Measurements from ENCODE around the gene INCA1. TPM values are rescaled to one million over a fixed set of nuclear protein-coding genes. Genes with fewer than 3 reads are reported as not detected.

INCA1 gene
- total and polyA plus RNA-seq, 8 donors, result 1.3 to 6.1 (median 1.6) TPM; not detected in 3

- Histone ChIP-seq H3K27ac (peak overlapping the region; percentile 93 to 97 (median 94)), H3K27me3 (no peaks in the 10 kb centered on the region), H3K36me3 (peaks cover 30 to 53% (median 50%) of the 10 kb centered on the region in 4 donors), H3K4me3 (peak overlapping the region; percentile 64 to 74 (median 66)), H3K9me3 (no peaks in the 10 kb centered on the region), H3K4me1 (peaks cover 28 to 60% (median 39%) of the 10 kb centered on the region in 4 donors)
- intact Hi-C loops (cut with DNase I; ENCODE audit: low total_unique reads), result no loop called here
- TF ChIP-seq POLR2AphosphoS5 (IDR thresholded peaks at IDR 0.05) (peak; percentile 9 to 54 (median 18)), EP300 (IDR thresholded peaks at IDR 0.05) (no peak)
- WGBS, 5 donors, result 59 to 77% (median 71%) methylated on average over 15 of the region's 15 CpGs
- DNase-seq, result no peak
Measured at GRCh38 chr17:4969047-4969550, 28.2 kb downstream of the INCA1 start.

DNA sequence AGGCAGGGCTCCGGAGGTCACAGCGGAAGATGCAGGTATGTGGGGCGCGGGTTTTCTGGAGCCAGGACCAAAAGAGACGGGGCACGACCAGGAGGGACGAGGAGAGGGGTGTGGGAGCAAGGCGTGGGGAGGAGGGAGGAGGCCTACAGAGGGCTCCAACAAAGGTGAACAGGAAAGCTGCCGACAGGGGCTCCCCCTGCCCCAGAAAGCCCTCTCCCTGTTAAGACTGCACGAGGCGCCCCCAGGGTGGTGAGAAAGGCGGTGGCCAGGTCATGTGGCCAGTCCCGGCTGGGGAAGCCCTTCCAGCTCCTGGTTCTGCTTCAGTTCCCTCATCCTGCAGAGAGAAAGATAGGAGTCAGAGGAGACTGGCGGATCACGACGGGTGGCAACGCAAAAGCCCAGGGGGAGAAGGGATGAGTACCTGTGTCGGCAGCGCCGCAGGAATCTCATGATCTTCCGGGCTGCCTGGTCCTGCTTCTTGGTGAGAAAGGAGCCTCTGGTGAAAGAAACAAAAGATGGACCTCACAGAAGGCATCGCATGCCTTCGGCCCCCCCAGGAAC is 28.8 kb downstream of the INCA1 start:
- peaks cover 28 to 55% (median 39%) of the 10 kb centered on the region in 4 donors for H3K4me1 ChIP-seq
- no peaks in the 10 kb centered on the region for H3K9me3 ChIP-seq
- H3K36me3 ChIP-seq, result peaks cover 25 to 47% (median 45%) of the 10 kb centered on the region in 4 donors
- H3K4me3 ChIP-seq, result peak overlapping the region; percentile 64 to 74 (median 66)
- TF ChIP-seq EP300 (IDR thresholded peaks at IDR 0.05) (no peak), POLR2A (IDR thresholded peaks at IDR 0.05) (no peak), POLR2AphosphoS5 (IDR thresholded peaks at IDR 0.05) (no peak)
- TF ChIP-seq, protein P1, sequence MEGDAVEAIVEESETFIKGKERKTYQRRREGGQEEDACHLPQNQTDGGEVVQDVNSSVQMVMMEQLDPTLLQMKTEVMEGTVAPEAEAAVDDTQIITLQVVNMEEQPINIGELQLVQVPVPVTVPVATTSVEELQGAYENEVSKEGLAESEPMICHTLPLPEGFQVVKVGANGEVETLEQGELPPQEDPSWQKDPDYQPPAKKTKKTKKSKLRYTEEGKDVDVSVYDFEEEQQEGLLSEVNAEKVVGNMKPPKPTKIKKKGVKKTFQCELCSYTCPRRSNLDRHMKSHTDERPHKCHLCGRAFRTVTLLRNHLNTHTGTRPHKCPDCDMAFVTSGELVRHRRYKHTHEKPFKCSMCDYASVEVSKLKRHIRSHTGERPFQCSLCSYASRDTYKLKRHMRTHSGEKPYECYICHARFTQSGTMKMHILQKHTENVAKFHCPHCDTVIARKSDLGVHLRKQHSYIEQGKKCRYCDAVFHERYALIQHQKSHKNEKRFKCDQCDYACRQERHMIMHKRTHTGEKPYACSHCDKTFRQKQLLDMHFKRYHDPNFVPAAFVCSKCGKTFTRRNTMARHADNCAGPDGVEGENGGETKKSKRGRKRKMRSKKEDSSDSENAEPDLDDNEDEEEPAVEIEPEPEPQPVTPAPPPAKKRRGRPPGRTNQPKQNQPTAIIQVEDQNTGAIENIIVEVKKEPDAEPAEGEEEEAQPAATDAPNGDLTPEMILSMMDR (IDR thresholded peaks at IDR 0.05), result no peak
- intact Hi-C loops (cut with DNase I; ENCODE audit: low total_unique reads), result no loop called here
- 21 to 30% (median 27%) methylated on average over 22 to 23 of the region's 23 CpGs for WGBS, 5 donors
- DNase-seq, result peak in 1 of 2 donors; percentile 54
- no peaks in the 10 kb centered on the region for H3K27me3 ChIP-seq
- peak overlapping the region; percentile 93 to 97 (median 94) for H3K27ac ChIP-seq

GRCh38 chr17:4967539-4968485 is 29.5 kb downstream of the INCA1 start, which contains the start of gene SPAG7:
Gene SPAG7, minus strand, starts transcription at chr17:4967817. Its CDS starts 13 bp downstream, at chr17:4967804.
- Histone ChIP-seq H3K27ac (peak within 1 kb of the TSS; percentile 93 to 97 (median 94)), H3K36me3 (peaks cover 19 to 40% (median 38%) of the 10 kb centered on the region in 4 donors), H3K4me1 (peaks cover 28 to 47% (median 39%) of the 10 kb centered on the region in 4 donors), H3K9me3 (no peaks in the 10 kb centered on the region), H3K27me3 (no peaks in the 10 kb centered on the region), H3K4me3 (peak within 1 kb of the TSS; percentile 64 to 74 (median 66))
- peak in 1 of 4 donors; percentile 43 for TF ChIP-seq POLR2A (IDR thresholded peaks at IDR 0.05)
- peak; percentile 9 for TF ChIP-seq EP300 (IDR thresholded peaks at IDR 0.05)
- TF ChIP-seq, protein P1 (IDR thresholded peaks at IDR 0.05), result no peak
- TF ChIP-seq POLR2AphosphoS5 (IDR thresholded peaks at IDR 0.05), result peak; percentile 90 to 95 (median 93)
- peak; percentile 96 to 99 for DNase-seq
- intact Hi-C loops (cut with DNase I; ENCODE audit: low total_unique reads), result no loop called here
- WGBS, 5 donors, result 0 to 1% (median 0%) methylated on average over 42 to 66 of the region's 66 CpGs

DNA sequence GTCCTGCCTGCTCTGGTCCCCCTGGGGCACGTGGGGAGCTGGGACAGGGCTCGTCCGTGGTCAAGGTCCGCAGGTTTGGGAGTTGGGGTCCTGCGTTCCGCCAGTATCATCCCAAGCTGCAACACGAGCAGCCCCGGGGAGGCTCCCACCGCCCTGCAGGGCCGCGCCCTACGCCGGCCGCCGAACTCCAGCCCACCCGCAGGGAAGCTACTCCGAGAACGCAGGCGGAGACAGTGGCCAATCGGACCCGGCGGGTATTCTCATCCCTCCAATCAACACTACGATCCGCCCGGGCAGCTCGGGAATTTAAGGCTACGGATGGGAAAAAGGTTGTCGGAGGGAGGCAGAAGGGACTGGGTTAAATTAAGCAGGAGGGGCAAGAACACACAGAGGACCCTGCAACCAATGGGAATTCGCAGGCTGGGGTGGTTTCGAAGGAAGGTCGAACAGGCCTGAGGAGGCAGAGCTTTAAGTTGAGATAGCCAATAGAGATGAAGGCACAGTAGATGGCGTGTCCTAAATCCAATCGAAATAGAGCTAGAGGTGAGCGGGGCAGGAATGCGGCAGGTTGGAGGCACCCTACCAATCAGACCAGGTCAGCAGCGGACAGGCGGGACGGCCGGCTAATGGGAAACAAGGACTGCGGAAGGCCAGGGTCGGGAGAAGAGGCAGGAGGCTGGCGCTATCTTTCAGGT is 30.3 kb downstream of the INCA1 start:
- 0 to 1% (median 0%) methylated on average over 27 to 42 of the region's 42 CpGs for WGBS, 5 donors
- Histone ChIP-seq H3K36me3 (peaks cover 10 to 32% (median 29%) of the 10 kb centered on the region in 4 donors), H3K4me3 (peak overlapping the region; percentile 64 to 74 (median 66)), H3K9me3 (no peaks in the 10 kb centered on the region), H3K27ac (peak overlapping the region; percentile 93 to 97 (median 94)), H3K4me1 (peaks cover 28 to 46% (median 39%) of the 10 kb centered on the region in 4 donors), H3K27me3 (no peaks in the 10 kb centered on the region)
- peak; percentile 98 to 100 for DNase-seq
- TF ChIP-seq POLR2A (IDR thresholded peaks at IDR 0.05), result no peak
- TF ChIP-seq POLR2AphosphoS5 (IDR thresholded peaks at IDR 0.05), result peak in 1 of 3 donors; percentile 45
- TF ChIP-seq EP300 (IDR thresholded peaks at IDR 0.05), result no peak
- TF ChIP-seq, protein P1 (IDR thresholded peaks at IDR 0.05), result no peak
- intact Hi-C loops (cut with DNase I; ENCODE audit: low total_unique reads), result no loop called here

All from stomach (tissue), 9 donors.